ENCODE measurements around the gene ALDOA.
"Not testable (repeated sequence)": the region's sequence is repeated elsewhere in the genome, so short reads cannot be mapped to it uniquely, and the experiment has no call there.

- not testable (repeated sequence) for TF ChIP-seq CTCF (IDR thresholded peaks at IDR 0.05; ENCODE audit: low read depth, low read length, poor library complexity, severe bottlenecking); EZH2phosphoT487 (IDR thresholded peaks at IDR 0.05; ENCODE audit: borderline replicate concordance, low read length)
Measured at GRCh38 chr16:30114833-30115232, 49.3 kb downstream of the ALDOA start.

Data from DOHH2 (cell line).